ENCODE results near the gene ZRANB3.
"Not testable (repeated sequence)": the region's sequence is repeated elsewhere in the genome, so short reads cannot be mapped to it uniquely, and the experiment has no call there.

ZRANB3 gene

DNA sequence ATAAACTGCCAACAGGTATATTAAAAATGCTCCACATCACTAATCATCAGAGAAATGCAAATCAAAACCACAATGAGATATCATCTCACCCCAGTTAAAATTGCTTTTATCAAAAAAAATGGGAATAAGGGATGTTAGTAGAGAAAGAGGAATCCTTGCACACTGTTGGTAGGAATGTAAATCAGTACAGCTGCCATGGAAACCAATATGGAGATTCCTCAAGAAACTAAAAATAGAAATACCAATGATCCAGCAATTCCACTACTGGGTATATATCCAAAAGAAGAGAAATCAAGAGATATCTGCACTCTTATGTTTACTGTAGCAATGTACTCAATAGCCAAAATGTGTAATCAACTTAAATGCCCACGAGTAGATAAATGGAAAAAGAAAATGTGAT, 40.6 kb downstream of the ZRANB3 start:
- DNase-seq (ENCODE audit: low read depth in 3 of 3, low spot score in 1 of 3): no peak

DNA sequence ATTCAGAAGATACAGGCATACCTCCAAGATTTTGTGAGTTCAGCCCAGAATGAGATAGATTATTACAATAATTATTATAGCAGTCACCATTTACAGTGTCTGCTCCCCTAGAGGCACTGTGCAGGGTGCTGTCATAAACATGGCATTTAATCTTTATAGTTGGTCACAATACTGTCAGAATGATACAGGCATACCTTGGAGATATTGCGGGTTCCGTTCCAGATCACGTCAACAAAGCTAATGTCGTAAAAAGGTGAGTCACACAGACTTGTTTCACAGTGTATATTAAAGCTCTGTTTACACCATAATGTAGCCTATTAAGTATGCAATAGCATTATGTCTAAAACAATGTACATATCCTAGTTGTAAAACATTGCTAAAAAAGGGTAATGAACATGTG, 45.6 kb downstream of the ZRANB3 start:
- no peak for DNase-seq (ENCODE audit: low read depth in 3 of 3, low spot score in 1 of 3)

DNA sequence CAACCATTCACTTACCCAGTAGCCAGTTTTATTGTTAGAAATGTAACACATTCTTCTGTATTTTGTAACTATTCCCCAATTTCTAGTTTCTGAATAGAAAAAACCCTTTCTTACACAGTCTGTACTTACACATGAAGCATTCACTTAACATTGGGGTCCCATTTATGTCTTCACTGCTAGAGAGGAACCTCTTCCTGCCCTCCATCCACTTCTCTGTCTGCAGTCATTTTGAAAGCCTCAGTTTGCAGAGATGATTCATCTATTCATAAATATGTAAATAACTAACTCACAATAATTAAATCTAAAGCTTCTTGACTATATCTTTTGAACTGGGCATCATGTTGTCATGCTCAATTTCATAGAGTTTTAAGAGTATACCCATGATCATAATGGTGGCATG, 55.9 kb downstream of the ZRANB3 start:
- DNase-seq (ENCODE audit: low read depth in 3 of 3, low spot score in 1 of 3): no peak

DNA sequence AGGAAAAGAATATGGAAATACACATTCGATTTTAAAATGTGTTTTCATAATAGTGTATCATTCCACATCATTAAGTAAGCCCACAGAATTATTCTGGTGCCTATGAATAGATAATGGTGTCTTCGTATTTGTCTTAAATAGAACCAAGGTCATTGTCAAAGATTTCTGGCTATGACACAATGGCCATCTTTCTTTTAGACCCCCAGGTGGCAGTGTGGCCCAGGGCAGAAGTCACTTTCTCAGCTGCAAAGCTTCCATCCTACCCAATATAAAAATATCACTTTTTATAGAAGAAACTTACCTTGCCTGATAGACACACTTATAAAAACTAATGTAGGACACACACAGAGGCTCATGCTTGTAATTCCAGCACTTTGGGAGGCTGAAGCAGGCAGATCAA, 57.5 kb downstream of the ZRANB3 start:
- no peak for DNase-seq (ENCODE audit: low read depth in 3 of 3, low spot score in 1 of 3)

DNA sequence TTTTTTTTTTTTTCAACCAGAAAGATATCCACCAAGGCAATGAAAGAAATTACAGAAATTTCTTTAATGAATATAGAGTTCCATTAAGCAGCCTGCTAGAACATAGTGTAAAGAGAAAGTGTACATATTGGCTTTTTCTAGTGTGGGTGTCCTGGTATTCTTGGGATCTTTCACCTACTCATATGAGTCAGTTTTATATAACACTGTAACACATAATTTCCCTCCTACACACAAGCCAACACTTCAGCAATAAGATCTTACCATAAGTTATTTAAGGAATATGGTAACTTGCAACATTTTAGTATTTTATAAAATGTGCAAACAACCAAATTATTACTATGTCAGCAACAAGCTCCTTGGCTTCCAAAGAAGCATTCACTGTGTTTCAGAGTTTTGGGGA, 59.9 kb downstream of the ZRANB3 start:
- DNase-seq (ENCODE audit: low read depth in 3 of 3, low spot score in 1 of 3): no peak

DNA sequence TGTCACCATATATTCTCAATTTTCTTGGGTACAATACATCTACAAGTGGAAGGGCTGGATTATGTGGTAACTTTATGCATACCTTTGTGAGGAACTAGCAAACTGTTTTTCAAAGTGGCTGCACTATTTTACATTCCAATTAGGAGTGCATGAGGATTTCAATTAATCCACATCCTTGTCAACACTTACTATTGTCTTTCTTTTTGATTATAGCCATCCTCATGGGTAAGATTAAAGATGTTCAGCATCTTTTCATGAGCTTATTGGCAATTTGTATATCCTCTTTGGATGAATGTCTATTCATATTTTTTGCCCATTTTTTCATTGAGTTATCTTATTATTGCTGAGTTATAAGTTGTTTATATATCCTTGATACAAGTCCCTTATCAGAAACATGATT, 73.7 kb downstream of the ZRANB3 start:
- DNase-seq (ENCODE audit: low read depth in 3 of 3, low spot score in 1 of 3): no peak

DNA sequence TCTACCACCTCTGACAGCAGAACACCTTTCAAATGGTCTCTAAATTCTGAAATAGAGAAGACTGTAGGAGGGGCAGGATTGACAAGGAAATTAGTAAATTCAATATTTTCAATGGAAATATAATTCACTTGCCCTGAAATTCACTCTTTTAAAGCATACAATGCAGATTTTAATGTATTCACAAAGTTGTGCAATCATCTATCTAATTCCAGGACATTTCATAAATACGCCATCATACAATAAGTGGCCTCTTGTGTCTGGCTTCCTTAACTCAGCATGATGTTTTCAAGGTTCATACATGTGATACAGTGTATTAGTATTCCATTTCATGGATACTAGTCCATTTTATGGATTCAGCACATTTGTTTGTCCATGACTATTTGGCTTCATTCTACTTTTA, 74.2 kb downstream of the ZRANB3 start:
- DNase-seq (ENCODE audit: low read depth in 3 of 3, low spot score in 1 of 3): no peak

DNA sequence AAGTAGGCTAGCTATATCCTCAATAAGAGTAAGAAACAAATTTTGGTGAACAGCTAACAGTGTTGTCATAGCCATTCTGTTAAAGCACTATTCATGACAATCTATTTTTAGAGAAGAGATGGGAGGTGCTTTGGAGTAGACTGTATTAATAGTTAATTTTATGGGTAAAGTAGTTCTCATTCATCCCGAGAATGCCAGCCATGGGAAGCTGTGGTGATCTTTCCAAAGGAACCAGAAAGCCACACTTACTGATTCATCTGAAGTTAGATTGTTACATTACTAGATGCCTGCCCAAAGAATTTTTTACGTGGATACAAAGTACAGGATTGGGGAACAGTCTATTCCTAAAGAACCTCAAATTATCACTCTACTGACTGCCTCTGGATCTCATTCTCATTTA, 74.6 kb downstream of the ZRANB3 start:
- no peak for DNase-seq (ENCODE audit: low read depth in 3 of 3, low spot score in 1 of 3)

DNA sequence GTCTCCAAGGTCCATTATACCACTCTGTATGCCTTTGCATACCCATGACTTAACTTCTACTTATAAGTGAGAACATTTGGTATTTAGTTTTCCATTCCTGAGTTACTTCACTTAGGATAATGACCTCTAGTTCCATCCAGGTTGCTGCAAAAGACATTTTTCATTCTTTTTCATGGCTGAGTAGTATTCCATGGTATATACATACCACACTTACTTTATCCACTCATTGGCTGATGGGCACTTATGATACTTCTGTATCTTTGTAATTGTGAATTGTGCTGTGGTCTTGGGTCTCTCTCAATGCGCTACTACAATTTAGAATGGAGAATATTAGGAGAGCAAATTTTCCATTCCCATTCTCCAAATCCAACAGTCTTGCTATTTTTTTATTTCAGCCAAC, 76.4 kb downstream of the ZRANB3 start:
- no peak for DNase-seq (ENCODE audit: low read depth in 3 of 3, low spot score in 1 of 3)

DNA sequence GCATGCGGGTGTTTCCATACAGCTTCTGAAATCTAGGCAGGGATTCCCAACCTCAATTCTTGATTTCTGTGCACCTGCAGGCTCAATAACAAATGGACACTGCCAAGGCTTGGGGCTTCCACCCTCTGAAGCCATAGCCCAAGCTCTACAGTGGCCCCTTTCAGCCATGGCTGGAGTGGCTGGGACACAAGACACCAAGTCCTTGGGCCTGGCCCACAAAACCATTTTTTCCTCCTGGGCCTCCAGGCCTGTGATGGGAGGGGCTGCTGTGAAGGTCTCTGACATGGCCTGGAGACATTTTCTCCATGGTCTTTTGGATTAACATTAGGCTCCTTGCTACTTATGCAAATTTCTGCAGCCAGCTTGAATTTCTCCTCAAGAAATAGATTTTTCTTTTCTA, 78.0 kb downstream of the ZRANB3 start:
- DNase-seq (ENCODE audit: low read depth in 3 of 3, low spot score in 1 of 3): not testable (repeated sequence)

DNA sequence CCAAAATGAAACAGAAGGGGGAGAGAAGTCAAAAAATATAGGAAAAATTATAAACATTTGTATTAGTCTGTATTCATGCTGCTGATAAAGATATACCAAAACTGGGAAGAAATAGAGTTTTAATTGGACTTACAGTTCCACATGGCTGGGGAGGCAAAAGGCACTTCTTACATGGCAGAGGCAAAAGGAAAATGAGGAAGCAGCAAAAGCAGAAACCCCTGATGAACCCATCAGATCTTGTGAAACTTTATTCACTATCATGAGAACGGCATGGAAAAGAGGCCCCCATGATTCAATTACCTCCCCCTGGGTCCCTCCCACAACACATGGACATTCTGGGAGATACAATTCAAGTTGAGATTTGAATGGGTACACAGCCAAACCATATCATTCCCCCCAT, 79.1 kb downstream of the ZRANB3 start:
- no peak for DNase-seq (ENCODE audit: low read depth in 3 of 3, low spot score in 1 of 3)

DNA sequence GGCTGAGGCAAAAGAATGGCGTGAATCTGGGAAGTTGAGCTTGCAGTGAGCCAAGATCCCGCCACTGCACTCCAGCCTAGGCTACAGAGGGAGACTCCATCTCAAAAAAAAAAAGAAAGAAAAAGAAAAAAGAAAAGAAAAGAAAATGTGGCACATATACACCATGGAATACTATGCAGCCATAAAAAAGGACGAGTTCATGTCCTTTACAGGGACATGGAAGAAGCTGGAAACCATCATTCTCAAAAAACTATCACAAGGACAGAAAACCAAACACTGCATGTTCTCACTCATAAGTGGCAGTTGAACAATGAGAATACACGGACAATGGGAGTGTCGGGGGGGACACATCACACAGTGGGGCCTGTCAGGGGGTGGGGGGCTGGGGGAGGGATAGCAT, 88.0 kb downstream of the ZRANB3 start:
- DNase-seq (ENCODE audit: low read depth in 3 of 3, low spot score in 1 of 3): not testable (repeated sequence)

DNA sequence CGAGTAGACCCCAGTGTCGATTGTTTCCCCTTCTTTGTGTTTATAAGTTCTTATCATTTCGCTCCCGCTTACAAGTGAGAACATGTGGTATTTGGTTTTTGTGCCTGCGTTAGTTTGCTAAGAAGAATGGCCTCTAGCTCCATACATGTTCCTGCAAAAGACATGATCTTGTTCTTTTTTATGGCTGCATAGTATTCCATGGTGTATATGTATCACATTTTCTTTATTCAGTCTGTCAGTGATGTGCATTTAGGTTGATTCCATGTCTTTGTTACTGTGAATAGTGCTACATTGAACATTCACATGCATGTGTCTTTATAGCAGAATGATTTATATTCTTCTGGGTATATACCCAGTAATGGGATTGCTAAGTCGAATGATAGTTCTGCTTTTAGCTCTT, 95.9 kb downstream of the ZRANB3 start:
- DNase-seq (ENCODE audit: low read depth in 3 of 3, low spot score in 1 of 3): not testable (repeated sequence)

DNA sequence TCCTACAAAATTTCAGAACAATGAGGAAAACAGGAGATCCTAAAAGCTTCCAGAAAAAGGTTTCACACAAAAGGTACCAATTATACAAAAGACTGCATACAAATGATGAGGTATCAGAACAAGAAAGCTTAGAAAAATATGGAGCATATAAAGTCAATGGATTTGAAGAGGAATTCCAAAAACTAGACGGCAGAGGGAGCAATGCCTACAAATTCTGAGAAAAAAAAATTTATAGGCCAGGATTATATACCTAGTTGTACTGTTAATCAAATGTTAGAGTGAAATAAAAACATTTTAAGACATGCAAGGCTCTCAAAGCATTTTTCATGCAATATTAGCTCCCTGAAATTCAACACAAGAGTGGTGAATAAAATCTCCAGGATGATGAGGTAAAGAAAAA, 106.2 kb downstream of the ZRANB3 start:
- DNase-seq (ENCODE audit: low read depth in 3 of 3, low spot score in 1 of 3): no peak

DNA sequence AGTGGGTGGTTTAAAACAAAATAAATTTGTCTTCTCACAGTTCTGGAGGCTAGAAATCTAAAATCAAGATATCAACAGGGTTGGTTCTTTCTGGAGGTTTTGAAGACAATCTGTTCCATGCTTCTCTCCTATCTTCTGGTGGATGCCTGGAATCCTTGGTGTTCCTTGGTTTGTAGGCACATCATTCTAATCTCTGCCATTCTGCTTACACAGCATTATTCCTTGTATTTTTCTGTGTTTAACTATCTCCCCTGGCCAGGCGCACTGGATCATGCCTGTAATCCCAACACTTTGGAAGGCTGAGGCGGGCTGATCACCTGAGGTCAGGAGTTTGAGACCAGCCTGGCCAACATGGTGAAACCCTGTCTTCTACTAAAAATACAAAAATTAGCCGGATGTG, 108.1 kb downstream of the ZRANB3 start:
- DNase-seq (ENCODE audit: low read depth in 3 of 3, low spot score in 1 of 3): no peak

DNA sequence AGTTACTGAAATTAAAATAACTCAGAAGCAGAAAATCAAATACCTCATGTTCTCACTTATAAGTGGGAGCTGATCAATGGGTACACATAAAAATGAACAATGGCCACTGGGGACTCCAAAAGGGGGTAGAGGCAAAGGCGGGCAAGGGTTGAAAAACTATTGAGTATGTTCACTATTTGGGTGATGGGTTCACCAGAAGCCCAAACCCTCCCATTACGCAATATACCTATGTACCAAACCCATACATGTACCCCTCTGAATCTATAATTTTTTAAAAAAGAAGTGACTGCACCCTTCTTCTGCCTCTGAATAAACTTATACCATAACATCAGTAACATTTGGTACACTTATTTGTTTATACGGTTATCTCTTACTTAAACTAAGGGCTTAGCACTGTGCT, 119.4 kb downstream of the ZRANB3 start:
- no peak for DNase-seq (ENCODE audit: low read depth in 3 of 3, low spot score in 1 of 3)

DNA sequence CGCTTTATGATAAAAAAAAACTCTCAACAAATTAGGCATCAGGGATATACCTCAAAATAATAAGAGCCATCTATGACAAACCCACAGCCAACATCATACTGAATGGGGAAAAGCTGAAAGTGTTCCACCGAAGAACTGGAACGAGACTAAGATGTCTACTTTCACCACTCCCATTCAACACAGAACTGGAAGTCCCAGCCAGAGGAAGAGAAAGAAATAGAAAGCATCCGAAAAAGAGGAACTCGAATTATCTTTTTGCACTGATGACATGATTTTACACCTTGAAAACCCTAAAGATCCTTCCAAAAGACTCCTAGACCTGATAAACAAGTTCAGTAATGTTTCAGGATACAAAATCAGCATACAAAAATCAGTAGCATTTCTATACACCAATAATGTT, 121.6 kb downstream of the ZRANB3 start:
- no peak for DNase-seq (ENCODE audit: low read depth in 3 of 3, low spot score in 1 of 3)

DNA sequence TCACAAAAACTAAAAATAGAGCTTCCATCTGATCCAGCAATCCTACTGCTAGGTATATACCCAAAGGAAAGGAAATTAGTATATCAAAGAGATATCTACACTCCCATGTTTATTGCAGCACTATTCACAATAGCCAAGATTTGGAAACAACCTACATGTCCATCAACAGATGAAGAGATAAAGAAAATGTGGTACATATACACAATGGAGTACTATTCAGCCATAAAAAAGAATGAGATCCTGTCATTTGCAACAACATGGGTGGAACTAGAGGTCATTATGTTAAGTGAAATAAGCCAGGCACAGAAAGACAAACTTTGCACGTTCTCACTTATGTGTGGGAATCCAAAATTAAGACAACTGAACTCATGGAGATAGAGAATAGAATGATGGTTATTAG, 134.8 kb downstream of the ZRANB3 start:
- not testable (repeated sequence) for DNase-seq (ENCODE audit: low read depth in 3 of 3, low spot score in 1 of 3)

DNA sequence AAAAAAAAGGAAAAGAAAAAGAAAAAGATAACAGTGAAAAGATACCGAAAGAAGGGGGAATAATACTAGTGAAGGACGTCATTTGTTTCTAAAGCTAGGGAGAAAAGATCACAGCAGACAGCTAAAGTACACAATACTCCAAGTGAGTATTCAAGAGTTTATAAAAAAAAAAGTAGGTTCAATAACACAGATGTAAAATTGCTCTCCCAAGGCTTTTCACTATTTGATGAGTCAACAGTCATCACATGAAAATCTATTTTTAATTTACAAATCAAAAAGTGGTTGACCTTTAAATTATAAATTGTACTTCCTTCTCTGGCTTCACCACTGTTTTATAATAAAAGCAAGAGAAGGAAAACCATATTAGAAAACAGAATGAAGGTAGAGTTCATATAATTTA, 144.0 kb downstream of the ZRANB3 start:
- DNase-seq (ENCODE audit: low read depth in 3 of 3, low spot score in 1 of 3): no peak

DNA sequence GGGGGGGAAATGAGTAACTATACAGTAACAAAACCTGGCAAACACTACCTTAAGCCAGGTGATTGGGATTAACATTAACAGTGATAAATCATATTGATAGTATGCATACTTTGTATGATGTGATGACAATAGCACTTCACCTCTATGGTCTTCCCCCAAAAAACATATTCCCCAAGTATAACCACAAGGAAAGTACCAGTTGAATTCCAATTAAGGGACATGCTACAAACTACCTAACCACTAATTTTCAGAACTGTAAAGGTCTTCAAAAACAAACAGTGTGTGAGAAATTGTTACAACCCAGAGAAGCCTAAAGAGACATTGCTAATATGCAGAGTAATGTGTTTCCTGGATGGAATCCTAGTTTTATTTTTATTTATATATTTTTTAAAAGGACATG, 152.4 kb downstream of the ZRANB3 start:
- DNase-seq (ENCODE audit: low read depth in 3 of 3, low spot score in 1 of 3): no peak

DNA sequence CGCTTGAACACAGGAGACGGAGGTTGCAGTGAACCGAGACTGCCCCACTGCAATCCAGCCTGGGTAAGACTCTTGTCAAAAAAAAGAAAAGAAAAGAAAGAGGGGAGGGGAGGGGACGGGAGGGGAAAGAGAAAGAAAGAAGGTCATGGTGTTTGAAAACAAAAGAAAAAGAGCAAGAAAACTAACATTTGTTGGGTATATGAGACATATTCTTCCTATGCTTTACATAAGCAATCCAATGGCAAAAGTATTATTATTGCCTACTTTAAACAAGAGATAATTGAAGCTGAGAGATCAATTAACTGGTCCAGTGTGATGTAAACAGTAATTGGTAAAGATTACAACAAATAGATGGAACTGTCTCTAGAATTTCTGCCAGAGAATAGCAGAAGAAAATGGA, 157.3 kb downstream of the ZRANB3 start:
- DNase-seq (ENCODE audit: low read depth in 3 of 3, low spot score in 1 of 3): no peak

DNA sequence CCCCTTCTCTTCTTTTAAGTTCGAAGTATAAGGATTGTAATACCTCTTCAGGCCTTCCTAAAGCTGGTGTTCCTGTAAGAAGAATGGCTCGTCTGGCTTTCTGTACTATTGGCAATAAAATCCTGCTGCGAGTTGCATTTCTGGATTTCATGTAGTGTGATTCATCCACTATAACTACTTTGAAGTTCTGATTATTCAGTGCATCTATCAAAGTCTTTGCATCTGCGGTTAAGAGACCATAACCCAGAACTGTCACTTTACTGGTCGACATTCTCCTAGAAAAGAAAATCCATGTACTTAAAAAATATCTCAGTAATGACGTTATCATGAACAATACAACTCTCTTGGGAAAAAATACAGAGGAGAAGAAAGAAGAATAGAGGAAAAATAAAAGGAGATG, 181.1 kb downstream of the ZRANB3 start:
- no peak for DNase-seq (ENCODE audit: low read depth in 3 of 3, low spot score in 1 of 3)

DNA sequence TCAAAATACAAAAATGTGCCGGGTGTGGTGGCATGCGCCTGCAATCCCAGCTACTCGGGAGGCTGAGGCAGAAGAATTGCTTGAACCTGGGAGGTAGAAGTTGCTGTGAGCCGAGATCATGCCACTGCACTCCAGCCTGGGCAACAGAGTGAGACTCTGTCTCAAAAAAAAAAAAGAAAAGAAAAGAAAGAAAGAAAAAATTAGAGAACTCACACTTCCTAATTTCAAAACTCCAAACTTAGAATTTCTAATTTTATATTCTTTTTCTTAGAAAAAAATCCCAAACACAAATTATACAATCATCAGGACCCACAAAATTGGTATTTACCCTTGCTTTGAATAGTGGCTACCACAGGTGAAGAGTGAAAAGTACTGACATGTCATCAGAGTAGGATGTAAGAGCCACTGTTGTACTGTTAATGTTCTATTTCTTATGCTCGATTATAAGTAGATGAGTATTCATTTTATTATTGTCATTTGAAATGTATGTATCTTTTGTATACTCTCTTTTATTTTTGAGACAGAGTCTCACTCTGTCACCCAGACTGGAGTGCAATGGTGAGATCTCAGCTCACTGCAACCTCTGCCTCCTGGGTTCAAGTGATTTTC, 182.8 kb downstream of the ZRANB3 start:
- not testable (repeated sequence) for DNase-seq (ENCODE audit: low read depth in 3 of 3, low spot score in 1 of 3)

DNA sequence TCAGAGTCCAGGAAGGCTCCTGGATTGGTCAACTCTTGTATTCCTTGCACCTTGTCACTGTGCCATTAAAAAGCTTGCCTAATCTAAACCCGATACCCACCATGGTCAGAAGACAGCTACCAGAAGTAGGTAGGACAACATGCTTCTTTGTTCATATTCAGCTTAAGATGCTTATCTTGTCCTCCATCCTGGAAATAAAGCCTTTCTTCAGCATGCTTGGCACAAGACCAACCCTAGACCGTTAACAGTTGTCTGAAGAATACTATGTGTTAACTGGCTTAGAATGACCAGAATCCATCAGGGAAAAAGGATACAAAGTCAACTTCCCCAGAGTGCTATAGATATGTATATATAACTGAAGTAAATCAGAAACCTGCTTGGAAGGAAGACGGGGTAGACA, 193.9 kb downstream of the ZRANB3 start:
- no peak for DNase-seq (ENCODE audit: low read depth in 3 of 3, low spot score in 1 of 3)
